Superior temporal gyrus (tissue), 1 donor: ENCODE measurements around the gene NFATC1.
A peak's percentile ranks its signal among the peaks of the same experiment; 100 is the strongest.

ENCODE experiments used
- DNase-seq: peaks from one replicate; pipeline ENCODE4 v3.0.0-alpha.2; 2016; ENCODE audit errors: extremely low spot score

The NFATC1 gene

GRCh38 chr18:79572093-79572780, 176.5 kb downstream of the NFATC1 start:
- DNase-seq: no peak

- no peak for DNase-seq
Observed at GRCh38 chr18:79572848-79573451, 177.2 kb downstream of the NFATC1 start.

- DNase-seq: no peak
Observed at GRCh38 chr18:79573921-79574491, 178.3 kb downstream of the NFATC1 start.

- no peak for DNase-seq
Observed at GRCh38 chr18:79574938-79575525, 179.3 kb downstream of the NFATC1 start.

- no peak for DNase-seq
Observed at GRCh38 chr18:79575891-79576685, 180.4 kb downstream of the NFATC1 start.

- peak; percentile 93 for DNase-seq
Observed at GRCh38 chr18:79576686-79577351, 181.1 kb downstream of the NFATC1 start.

- DNase-seq: no peak
Observed at GRCh38 chr18:79577451-79578395, 182.0 kb downstream of the NFATC1 start.

- no peak for DNase-seq
Observed at GRCh38 chr18:79578396-79579260, 182.9 kb downstream of the NFATC1 start.
